Posterior vena cava (tissue), 2 donors: ENCODE measurements around the gene MAMLD1. TPM values are rescaled to one million over a fixed set of nuclear protein-coding genes. Genes with fewer than 3 reads are reported as not detected.

Experiments used
- DNase-seq: peaks from one replicate; pipeline ENCODE4 v3.0.0-alpha.2; 2020; ENCODE audit warnings: low spot score
- intact Hi-C, 2 donors: fragments of 100-400 bp; cut with DNase I; formaldehyde crosslinking; loops; one replicate each; pipeline versions ENCODE4 v1.14.1 to v1.14.2; 2022 to 2023
- total RNA-seq, 2 donors: library from RNA; stranded (reverse); fragmentation: NEBNext Ultra II Directional; extraction: Animal tissue kit (Norgen Biotek cat#: 25700); gene quantifications; one replicate each; pipeline ENCODE4 v1.2.1, GENCODE V29; 2021
- donor health status: DM: yes; HTN: yes; CAD: no.
- donor health status: DM: yes; HTN: yes; CAD: no.

Gene MAMLD1
- total RNA-seq, 2 donors from 2014 or later = 10.9 to 12.8 TPM

DNA sequence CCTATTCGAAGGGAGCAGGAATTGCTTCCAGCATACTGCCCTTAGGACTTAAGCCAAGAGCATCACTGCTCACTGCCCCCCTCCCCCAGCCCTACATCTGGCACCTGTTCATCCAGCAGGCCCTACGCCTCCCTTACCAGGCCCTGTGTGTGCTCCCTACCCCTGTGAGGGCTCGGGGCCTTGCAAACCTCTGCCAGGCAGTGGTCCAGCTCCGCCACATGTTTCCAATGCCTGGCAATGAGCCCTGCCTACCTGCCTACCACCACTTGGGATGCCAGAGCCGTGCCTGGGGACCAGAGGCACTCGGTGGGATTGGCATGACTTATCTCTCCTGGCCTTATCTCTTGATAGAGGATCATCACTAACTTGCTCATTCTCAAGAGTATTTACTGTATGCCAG is 177.8 kb downstream of the MAMLD1 start:
- no peak for DNase-seq
- intact Hi-C loops = loop anchor here in 1 of 2 donors (10.0 kb wide), 1 partner anchor 1404 kb away; no protein-coding TSS in a partner anchor

DNA sequence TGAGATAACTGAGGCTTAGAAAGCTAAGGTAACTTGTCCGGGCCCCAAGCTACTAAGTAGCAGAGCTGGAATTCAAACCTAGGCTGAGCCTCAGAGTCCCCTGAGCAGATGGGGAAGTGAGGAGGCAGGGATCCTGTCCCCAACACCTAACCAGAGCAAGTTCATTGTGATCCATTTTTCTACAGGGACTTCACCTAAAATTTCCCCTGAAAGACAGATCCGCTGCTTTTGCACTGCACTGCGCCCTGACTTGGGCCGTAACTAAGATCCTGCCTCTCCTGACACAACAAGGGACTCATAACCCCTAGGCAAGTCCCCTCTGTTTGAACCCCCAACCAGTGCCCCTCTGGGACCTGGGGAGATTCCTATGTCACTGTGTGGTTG is 179.7 kb downstream of the MAMLD1 start:
- intact Hi-C loops = loop anchor here in 1 of 2 donors (10.0 kb wide), 1 partner anchor 1402 kb away; no protein-coding TSS in a partner anchor
- no peak for DNase-seq

DNA sequence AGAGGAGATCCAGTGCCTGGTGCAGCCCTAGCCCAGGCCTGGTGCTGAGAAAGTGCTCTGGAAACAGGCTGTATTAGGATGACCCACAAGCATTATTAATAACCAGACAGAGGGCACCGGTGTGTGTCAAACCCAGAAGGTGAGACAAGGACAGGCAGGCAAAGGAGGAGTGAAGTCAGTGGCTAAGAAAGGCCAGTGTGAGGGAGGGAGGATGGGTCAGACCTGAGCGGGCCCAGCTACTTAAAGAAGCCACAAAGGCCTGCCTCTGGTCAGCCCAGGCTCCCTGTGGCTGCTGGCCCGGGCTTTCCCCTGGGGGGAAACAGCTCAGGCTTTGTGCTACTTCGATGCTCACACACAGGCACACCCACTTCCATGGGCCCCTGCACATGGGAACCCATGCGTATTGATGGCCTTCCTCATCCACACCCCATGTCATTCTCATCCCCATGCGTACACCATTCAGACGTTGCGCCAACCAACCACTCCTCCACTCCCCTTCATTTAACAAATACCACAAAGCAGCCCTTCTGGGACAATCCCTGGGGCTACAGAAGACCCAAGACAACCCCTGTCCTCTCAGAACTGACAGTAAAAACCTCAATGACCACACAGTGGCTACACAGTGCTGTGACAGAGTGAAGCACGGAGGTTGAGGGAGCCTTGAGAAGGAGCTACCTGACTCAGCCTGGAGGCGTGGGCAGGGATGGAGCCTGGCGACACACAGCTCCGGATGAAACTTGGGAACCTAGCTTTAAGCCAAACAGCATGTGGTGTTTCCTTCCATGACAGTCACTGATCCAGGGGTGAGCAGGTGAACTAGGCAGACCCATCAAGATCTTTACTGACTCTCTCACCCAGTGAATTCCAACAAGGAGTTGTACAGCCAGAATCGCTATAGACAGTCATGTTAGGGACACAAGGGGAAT is 180.4 kb downstream of the MAMLD1 start:
- intact Hi-C loops = loop anchor here in 1 of 2 donors (10.0 kb wide), 1 partner anchor 1401 kb away; no protein-coding TSS in a partner anchor
- no peak for DNase-seq

DNA sequence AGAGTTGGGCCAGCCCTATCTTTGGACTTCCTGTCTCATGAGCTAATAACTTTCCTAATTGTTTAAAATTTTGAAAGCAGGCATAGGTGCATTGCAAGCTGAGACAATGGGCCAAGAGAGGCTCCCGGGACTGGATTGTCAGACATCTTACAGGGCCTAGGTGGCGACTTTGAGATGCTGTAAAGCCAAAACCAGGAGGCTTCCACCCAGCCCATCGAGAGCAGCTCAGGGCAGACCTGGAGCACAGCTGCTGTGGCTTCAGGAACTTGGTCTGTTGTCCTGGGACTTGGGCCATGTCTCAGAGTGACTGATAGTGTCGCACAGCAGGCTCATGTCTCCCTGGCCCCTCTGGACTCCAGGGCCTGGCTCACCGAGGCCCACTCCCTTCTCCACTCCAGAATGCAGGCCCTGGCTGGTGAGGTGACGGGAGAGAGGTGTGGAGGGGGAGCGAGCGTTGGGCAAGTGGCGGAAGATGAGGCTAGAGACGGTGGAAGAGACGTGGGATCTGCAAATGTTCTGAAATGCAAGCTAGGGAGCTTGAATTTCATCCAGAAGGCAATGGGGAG is 181.2 kb downstream of the MAMLD1 start:
- DNase-seq = no peak
- intact Hi-C loops = loop anchor here in 1 of 2 donors (10.0 kb wide), 1 partner anchor 1400 kb away; no protein-coding TSS in a partner anchor

DNA sequence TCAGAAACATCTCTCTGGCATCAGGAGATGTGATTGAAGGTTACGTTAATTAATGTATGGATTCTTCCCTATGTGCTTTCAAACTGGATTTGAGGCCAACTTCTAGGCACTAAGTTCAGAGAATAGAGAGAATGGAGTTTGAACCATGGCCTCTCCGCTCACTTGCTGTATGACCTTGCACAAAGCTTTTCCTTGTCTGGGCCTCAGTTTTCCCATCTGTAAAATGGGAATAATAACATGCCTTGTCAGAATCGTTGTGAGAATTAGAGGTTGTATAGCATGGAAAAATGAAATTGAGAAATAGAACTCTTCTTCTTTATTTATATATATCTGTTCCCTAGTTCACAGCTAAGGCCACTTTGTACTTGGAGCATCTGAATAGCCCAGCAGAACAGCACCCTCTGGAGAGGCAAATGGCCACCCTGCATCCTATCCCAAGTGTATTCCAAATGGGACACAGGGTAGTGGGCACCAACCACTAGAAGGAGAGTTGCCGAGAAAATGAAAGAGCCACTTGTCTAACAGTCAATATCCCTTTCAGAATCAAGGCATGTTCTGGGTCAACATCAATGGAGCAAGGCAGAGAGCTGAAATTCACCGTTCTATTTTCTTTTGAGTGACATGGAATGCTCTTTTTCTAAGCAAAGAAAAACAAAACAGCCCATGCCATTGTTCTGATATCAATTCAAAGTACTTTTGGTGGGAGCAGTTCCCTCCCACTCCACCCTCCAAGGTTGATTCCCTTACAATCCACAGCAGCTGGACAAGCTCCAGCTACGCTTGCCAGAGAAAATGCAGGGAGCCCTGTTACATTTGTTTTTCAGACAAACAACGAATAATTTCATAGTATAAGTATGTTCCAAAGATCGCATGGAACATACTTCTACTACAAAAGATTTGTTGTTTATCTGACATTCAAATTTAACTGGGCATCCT is 182.0 kb downstream of the MAMLD1 start:
- DNase-seq = no peak
- intact Hi-C loops = loop anchor here in 1 of 2 donors (10.0 kb wide), 1 partner anchor 1400 kb away; no protein-coding TSS in a partner anchor

DNA sequence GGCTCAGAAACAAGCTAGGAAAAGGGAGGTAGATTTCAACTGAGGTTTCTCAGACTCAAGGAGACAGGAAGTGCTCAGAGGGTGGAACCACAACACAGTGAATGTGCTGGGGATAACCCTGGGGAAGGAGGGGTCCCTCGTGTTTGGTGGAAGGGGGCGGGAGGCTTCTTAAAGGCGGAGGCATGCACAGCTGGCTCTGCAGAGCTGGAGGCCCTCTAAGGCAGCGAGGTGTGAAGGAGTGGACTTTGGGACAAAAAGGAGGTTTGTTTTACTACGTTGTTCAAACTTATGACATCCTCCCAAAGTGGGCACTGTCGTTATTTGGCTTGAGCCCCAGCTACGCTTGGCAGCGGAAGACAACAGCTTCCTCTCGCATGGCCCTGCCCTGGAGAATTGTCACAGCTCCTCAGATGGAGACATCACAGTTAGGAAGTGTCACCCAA is 183.6 kb downstream of the MAMLD1 start:
- intact Hi-C loops = loop anchor here in 1 of 2 donors (10.0 kb wide), 1 partner anchor 1398 kb away; no protein-coding TSS in a partner anchor
- no peak for DNase-seq

DNA sequence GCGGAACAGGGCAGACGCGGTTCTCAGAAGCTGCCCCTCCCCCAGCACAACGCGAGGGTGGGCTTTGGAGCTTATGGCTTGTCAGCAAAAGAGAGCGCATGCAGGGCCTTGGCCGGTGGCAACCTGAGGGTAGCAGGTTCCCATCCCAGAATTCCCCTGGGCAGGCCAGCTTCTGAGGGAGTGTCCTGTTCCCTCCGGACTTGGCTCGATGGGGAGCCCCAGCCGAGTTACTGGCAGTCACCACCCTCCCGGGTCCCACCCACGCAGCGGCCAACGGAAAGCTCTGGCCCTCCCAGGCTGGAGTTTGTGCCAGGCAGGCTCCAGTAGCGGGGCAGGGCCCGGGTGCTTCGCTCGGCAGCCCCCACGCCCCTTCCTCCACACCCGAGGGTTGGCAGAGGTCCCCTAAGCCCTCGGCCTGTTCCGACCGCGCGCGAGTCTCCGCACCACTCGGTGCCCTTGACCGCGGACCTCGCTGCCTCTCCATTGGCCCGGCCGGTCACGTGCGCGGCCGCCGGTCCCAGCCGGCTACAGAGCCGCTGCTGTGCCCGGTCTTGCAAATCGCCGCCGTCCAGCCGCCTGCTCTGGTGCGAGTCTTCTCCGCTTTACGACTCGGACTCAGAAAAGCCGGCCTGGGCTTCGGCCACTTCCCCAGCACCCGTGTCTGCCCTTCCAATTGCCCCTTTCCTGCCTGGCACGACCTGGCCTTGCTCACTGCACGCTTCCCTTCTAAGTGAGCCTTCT is 184.4 kb downstream of the MAMLD1 start:
- intact Hi-C loops = loop anchor here in 1 of 2 donors (10.0 kb wide), 1 partner anchor 1397 kb away; no protein-coding TSS in a partner anchor
- peak; percentile 93 for DNase-seq

DNA sequence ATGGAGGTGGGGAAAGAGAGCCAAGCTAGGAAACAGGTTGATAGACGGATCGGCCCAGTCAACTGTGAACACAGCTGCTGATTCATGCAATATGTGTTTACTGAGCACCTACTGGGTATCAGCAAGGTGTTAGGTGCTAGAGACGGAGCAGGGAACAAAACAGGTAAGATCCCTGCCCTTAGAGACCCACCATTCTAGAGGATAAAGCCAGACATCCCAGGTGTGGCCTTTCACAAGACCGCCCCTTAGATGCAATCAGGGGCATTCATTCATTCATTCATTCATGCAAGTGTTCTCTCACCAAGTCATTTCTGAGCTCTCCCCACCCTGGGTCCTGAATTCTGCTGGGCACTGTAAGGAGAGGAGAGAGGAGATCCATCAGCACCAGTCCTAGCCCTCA is 185.1 kb downstream of the MAMLD1 start:
- DNase-seq = no peak
- intact Hi-C loops = loop anchor here in 1 of 2 donors (10.0 kb wide), 1 partner anchor 1397 kb away; no protein-coding TSS in a partner anchor

DNA sequence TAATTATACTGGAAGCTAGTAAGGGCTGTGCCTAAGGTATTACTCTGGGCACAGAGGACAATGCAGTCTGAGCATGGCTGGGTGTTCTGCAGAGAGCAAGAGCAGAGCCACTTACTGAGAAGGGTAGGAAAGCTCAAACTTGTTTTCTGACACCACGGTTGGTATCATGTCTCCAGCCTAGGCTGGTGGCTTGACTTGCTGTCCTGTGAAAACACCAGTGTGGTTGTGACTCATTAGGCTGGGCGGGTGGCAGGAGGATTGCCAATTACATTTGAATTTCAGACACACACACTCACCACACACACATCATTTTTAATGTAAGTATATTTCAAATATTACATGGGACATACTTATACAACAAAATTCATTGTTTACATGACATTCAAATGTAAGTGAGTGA is 185.6 kb downstream of the MAMLD1 start:
- intact Hi-C loops = loop anchor here in 1 of 2 donors (10.0 kb wide), 1 partner anchor 1396 kb away; no protein-coding TSS in a partner anchor
- no peak for DNase-seq

DNA sequence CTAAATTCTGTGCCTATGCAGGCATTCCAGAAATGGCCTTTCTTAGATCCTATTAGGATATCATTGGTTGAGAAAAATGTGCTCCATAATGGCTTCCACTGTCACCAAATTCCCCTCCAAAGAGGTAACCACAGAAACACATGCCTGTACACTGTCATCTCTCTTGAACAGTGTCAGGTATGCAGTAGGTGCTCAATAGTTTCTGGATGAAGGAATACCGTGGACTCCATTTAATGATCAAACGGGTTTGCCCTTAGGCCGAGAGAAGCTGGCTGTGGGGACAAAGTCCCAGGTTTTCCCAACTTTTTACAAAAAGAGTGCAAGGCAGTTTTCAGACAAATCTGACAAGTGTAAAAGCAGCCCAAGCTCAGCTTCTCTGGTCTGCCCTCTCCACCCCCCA is 188.8 kb downstream of the MAMLD1 start:
- intact Hi-C loops = no loop called here
- no peak for DNase-seq

DNA sequence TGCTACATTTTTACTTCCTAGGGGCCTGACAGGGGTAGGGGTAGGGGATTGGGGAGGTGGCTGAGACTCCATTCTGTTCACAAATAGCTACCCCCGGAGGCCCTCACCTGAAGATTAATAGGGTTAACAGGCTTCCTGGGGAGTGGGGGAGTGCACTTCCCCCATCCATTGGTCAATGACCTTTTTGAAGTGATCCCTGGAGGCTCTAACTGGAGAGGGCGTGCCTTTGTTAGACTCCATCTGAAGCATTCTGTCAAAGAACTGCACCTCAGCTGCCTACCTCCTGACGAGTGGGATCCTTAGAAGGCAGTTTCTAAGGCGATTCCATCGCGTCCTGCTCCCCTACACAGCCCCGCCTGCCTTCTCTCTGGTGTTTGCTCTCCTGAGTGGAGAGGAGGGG is 195.3 kb downstream of the MAMLD1 start:
- intact Hi-C loops = no loop called here
- DNase-seq = no peak

Other genes with a start within 250 kb of the MAMLD1 start
- 10 to 100 TPM; 14.7 to 16.6 TPM for gene MTM1, start 205.3 kb downstream of the MAMLD1 start, total RNA-seq